SK-N-MC (cell line): ENCODE results near the gene THY1.

Experiments
- EZH2 ChIP-seq: fragments of 200-600 bp; sonication (generic); IDR thresholded peaks from one replicate; pipeline ENCODE4 v1.6.1; 2017; ENCODE audit warnings: antibody characterized with exemption
- FOXP2 ChIP-seq: optimal IDR thresholded peaks from 2 replicates; pipeline ENCODE3; 2011; ENCODE audit warnings: mild to moderate bottlenecking, moderate library complexity; ENCODE audit not compliant: insufficient read depth; ENCODE audit errors: extremely low read length, control extremely low read depth
- POLR2AphosphoS5 ChIP-seq: IDR thresholded peaks from 2 replicates; pipeline ENCODE4 v1.6.1; 2012; ENCODE audit warnings: mild to moderate bottlenecking, low read depth, low read length, borderline replicate concordance

- TF ChIP-seq EZH2 (no peak), POLR2AphosphoS5 (no peak), FOXP2 (no peak)
Observed at GRCh38 chr11:119414734-119415133, 8.2 kb downstream of the THY1 start.
